Nephron progenitor cell (in vitro differentiated cells): Measurements from ENCODE around the gene FOXN3.

ENCODE experiments used
- DNase-seq: peaks from one replicate; pipeline ENCODE4 v3.0.0; 2021
- H3K27ac Mint-ChIP-seq: 2 replicates; pipeline ENCODE4 v1.8.0; 2021; ENCODE audit warnings: mild to moderate bottlenecking, moderate library complexity, mixed read lengths
- H3K27me3 Mint-ChIP-seq: 2 replicates; pipeline ENCODE4 v1.8.0; 2021; ENCODE audit warnings: mild to moderate bottlenecking, low read depth, mixed read lengths; ENCODE audit not compliant: poor library complexity
- H3K36me3 Mint-ChIP-seq: 2 replicates; pipeline ENCODE4 v1.8.0; 2021; ENCODE audit warnings: low read depth, mixed read lengths
- H3K4me1 Mint-ChIP-seq: 2 replicates; pipeline ENCODE4 v1.8.0; 2021; ENCODE audit warnings: mixed read lengths
- H3K4me3 Mint-ChIP-seq: 2 replicates; pipeline ENCODE4 v1.8.0; 2021; ENCODE audit warnings: mild to moderate bottlenecking, moderate library complexity, mixed read lengths
- H3K9me3 Mint-ChIP-seq: 2 replicates; pipeline ENCODE4 v1.8.0; 2021; ENCODE audit warnings: mild to moderate bottlenecking, moderate library complexity, mixed read lengths
- TF ChIP-seq, protein P1 (sequence below): fragments of 200-600 bp; sonication (generic); IDR thresholded peaks from 2 replicates; pipeline ENCODE4 v1.5.0; 2021; ENCODE audit warnings: antibody characterized with exemption

FOXN3 gene

DNA sequence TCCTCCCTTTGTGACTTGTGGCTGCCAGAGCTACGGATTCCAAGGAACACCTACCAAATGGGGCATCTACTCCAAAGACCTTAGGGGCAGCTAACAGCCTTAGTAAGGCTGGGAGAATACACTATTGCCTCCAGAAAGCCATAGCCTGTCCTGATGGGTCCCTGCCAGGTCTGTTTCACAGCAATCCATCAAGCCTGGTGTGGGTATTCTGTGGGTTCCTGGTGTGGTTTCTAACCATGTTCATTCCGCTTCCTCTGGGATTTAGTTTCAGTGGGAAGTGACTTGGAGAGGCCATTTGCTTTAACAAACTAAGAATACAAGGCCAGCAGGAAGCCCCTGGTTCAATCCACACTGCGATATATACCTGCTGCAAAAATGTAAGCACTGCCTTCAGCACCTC, 220.5 kb downstream of the FOXN3 start:
- TF ChIP-seq, protein P1, sequence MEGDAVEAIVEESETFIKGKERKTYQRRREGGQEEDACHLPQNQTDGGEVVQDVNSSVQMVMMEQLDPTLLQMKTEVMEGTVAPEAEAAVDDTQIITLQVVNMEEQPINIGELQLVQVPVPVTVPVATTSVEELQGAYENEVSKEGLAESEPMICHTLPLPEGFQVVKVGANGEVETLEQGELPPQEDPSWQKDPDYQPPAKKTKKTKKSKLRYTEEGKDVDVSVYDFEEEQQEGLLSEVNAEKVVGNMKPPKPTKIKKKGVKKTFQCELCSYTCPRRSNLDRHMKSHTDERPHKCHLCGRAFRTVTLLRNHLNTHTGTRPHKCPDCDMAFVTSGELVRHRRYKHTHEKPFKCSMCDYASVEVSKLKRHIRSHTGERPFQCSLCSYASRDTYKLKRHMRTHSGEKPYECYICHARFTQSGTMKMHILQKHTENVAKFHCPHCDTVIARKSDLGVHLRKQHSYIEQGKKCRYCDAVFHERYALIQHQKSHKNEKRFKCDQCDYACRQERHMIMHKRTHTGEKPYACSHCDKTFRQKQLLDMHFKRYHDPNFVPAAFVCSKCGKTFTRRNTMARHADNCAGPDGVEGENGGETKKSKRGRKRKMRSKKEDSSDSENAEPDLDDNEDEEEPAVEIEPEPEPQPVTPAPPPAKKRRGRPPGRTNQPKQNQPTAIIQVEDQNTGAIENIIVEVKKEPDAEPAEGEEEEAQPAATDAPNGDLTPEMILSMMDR, result no peak
- DNase-seq, result no peak
- peaks cover 17% of the 10 kb centered on the region for H3K9me3 Mint-ChIP-seq
- H3K27ac Mint-ChIP-seq, result no peak overlapping the region
- peaks cover 4% of the 10 kb centered on the region for H3K27me3 Mint-ChIP-seq
- peaks cover 29% of the 10 kb centered on the region for H3K36me3 Mint-ChIP-seq
- H3K4me1 Mint-ChIP-seq, result peaks cover 24% of the 10 kb centered on the region
- H3K4me3 Mint-ChIP-seq, result no peak overlapping the region

DNA sequence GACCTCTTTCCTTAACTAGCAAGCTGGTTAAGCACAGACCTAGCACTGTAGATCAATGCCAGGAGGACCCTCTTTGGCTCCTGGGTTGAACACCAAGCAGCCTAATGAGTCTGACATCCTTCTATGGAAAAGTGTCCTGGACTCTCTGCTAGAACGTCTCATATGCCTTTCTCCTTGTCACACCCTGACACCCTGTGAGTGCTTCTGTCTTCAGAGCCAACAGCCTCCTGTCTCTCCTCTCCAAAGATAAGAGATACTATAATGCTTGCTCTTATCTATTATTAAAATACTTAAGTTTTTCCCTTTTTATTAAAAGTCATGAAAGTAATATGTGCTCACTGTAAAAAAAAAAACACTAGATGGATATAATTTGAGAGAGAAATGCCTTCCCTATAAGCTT, 222.7 kb downstream of the FOXN3 start:
- Mint-ChIP-seq H3K9me3 (peaks cover 17% of the 10 kb centered on the region), H3K36me3 (peaks cover 31% of the 10 kb centered on the region), H3K27me3 (peaks cover 4% of the 10 kb centered on the region), H3K4me1 (peaks cover 23% of the 10 kb centered on the region), H3K4me3 (no peak overlapping the region), H3K27ac (no peak overlapping the region)
- no peak for DNase-seq
- TF ChIP-seq, protein P1, result no peak

DNA sequence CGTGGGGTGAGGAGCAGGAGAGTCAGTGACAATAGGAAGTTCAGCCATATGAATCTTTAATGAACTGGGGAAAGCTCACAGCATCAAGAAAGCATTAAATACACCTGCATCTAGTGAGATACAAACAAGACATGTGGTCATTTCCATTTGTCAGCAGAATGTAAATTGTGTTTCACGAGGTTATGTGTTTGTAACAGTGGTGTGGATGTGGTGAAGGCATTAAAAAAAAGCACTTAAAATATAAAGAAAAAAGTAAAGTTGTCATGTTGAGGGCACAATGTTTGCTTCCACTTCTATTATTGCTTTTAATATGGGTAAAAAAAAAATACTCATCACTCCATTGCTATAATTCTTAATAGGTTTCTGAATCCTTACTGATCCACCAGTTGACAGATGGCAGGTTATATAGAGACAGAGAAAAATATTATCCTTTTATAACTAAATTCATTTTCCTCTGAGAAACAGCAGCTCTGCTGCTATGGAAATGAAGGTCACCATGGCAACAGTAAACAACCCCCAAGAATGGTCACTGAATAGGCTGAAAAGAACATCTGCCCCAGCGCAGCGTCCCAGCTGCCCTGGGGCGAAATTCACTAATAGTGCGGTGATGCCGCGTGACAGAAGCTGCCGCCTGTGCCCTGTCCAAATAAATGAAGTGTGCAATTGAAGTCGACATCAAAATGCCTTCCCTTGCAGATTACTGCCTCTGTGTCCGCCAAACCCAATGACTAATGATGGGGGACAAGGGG, 226.1 kb downstream of the FOXN3 start:
- peaks cover 18% of the 10 kb centered on the region for H3K36me3 Mint-ChIP-seq
- DNase-seq, result no peak
- no peak overlapping the region for H3K4me3 Mint-ChIP-seq
- peaks cover 20% of the 10 kb centered on the region for H3K4me1 Mint-ChIP-seq
- TF ChIP-seq, protein P1, result no peak
- no peak overlapping the region for H3K27ac Mint-ChIP-seq
- no peaks in the 10 kb centered on the region for H3K27me3 Mint-ChIP-seq
- H3K9me3 Mint-ChIP-seq, result peaks cover 7% of the 10 kb centered on the region

GRCh38 chr14:89188492-89188891, 228.5 kb downstream of the FOXN3 start:
- Mint-ChIP-seq H3K27ac (no peak overlapping the region), H3K27me3 (no peaks in the 10 kb centered on the region), H3K4me1 (peaks cover 20% of the 10 kb centered on the region), H3K4me3 (no peak overlapping the region), H3K36me3 (peaks cover 10% of the 10 kb centered on the region), H3K9me3 (peaks cover 4% of the 10 kb centered on the region)
- DNase-seq, result no peak
- TF ChIP-seq, protein P1, result no peak

DNA sequence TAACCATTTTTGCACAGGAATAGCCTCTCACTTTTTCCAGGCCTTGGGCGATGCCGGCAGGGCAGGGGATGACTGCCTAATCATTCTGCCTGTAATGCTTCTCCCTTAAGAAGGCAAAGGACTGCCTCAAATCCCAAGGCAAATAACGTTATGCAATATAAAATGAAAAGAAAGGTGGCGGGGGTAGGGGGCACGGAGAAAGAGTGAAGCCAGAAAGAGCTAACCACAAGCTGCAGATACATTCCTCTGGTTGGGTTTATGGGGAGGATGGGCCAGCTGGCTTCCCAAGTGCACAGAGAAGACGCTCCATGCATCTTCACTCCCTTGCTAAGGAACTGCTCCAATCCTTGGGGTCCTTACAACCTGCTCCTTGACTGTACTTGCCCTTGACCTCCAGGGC, 229.5 kb downstream of the FOXN3 start:
- Mint-ChIP-seq H3K4me3 (no peak overlapping the region), H3K4me1 (peaks cover 20% of the 10 kb centered on the region), H3K36me3 (peaks cover 15% of the 10 kb centered on the region), H3K9me3 (no peaks in the 10 kb centered on the region), H3K27me3 (no peaks in the 10 kb centered on the region), H3K27ac (peak overlapping the region; percentile 22)
- no peak for DNase-seq
- TF ChIP-seq, protein P1, result no peak

GRCh38 chr14:89186856-89187376, 230.1 kb downstream of the FOXN3 start:
- H3K4me1 Mint-ChIP-seq, result peaks cover 20% of the 10 kb centered on the region
- H3K4me3 Mint-ChIP-seq, result no peak overlapping the region
- no peaks in the 10 kb centered on the region for H3K27me3 Mint-ChIP-seq
- TF ChIP-seq, protein P1, result no peak
- H3K27ac Mint-ChIP-seq, result peak overlapping the region; percentile 74
- peaks cover 15% of the 10 kb centered on the region for H3K36me3 Mint-ChIP-seq
- DNase-seq, result no peak
- H3K9me3 Mint-ChIP-seq, result no peaks in the 10 kb centered on the region
